LNCaP clone FGC (cell line): ENCODE results near the gene CTDSP1.

Experiments used
- DNase-seq: peaks from one replicate; pipeline ENCODE4 v3.0.0-alpha.2; 2011; ENCODE audit warnings: low read depth
- H3K4me3 ChIP-seq: 2 replicates; pipeline ENCODE4 v1.5.1; 2011; ENCODE audit warnings: mild to moderate bottlenecking, low read depth, low read length, control low read depth
- TF ChIP-seq, protein P1 (sequence below): IDR thresholded peaks from 2 replicates; pipeline ENCODE4 v1.5.1; 2012; ENCODE audit warnings: mild to moderate bottlenecking; ENCODE audit not compliant: control insufficient read depth, insufficient read depth; ENCODE audit errors: extremely low read depth

Gene CTDSP1

DNA sequence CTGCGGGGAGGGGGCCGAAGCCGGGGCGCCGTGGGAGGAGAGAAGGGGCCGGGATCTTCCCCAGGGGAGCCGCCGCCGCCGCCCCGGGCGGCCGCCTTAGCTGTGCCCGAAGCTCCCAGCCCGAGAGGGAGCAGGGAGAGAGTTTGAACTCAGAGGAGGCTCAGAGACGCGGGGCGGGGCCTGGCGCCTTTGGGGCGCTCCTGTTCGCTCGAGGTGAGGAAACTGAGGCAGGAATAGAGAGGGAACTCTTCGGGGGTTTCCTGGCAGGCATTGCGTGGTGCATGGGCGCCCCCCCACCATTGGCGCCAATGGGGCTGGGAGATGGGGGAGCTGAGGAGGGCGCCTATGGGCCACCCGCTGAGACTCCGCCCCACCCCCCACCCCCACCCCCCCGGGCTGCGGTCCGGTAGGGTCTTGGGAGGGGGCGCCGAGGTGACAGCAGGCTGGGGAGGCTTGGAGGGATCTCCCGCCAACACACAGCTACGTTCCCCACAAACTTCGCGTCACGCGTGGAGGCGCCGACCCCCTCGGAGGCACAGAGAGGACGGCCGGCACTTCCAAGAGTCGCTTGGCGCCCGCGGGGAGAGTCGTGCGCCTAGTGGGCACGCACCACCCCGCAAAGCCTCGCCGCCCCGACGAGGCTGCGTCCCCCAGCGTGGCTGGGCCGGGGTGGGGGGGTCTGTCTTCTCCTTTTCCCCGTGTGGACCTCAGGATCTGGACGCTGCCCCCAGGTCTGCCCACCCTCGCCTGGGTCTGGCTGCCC is 680 bp downstream of the CTDSP1 start:
- TF ChIP-seq, protein P1, sequence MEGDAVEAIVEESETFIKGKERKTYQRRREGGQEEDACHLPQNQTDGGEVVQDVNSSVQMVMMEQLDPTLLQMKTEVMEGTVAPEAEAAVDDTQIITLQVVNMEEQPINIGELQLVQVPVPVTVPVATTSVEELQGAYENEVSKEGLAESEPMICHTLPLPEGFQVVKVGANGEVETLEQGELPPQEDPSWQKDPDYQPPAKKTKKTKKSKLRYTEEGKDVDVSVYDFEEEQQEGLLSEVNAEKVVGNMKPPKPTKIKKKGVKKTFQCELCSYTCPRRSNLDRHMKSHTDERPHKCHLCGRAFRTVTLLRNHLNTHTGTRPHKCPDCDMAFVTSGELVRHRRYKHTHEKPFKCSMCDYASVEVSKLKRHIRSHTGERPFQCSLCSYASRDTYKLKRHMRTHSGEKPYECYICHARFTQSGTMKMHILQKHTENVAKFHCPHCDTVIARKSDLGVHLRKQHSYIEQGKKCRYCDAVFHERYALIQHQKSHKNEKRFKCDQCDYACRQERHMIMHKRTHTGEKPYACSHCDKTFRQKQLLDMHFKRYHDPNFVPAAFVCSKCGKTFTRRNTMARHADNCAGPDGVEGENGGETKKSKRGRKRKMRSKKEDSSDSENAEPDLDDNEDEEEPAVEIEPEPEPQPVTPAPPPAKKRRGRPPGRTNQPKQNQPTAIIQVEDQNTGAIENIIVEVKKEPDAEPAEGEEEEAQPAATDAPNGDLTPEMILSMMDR, result no peak
- no peak for DNase-seq
- H3K4me3 ChIP-seq, result peak overlapping the region; percentile 68

DNA sequence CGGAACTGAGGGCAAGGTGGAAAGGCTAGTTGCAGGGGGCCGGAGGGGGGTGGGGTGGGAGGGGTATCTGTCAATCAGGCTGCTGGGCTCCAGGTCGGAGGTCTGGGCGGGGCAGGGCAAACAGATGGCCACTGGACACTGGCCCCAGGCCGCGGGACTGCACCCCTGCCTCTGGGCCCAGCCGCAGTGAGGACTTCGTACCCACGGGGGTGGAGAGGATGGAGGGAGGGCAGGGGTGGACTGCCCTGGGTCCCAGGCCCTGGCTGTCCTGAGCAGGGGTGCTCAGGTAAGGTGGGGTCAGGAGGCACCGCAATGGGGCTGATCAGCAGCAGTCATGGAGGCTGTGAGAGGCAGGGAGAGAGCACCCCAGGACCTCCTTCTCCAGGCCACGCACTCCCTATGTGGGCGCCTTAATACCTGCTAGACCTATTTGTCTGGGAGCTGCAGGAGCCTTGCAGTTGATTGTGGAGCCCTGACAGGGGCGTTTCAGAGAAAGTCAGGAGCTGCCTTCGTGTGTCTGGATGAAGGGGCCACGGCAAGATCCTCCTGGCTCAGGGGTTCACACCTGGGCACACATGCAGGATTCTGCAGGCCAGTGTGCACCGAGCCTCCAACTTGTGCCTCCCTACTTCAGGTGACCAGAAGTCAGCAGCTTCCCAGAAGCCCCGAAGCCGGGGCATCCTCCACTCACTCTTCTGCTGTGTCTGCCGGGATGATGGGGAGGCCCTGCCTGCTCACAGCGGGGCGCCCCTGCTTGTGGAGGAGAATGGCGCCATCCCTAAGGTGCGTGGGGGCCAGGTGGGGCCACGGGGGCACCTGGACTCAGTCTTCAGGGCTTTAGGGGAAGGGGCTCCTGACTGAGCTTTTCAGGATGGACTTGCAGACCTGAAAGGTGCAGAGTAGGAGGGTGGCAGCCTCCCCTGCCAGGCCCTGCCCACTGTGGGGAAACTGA is 1.5 kb downstream of the CTDSP1 start:
- TF ChIP-seq, protein P1, result no peak
- DNase-seq, result no peak
- H3K4me3 ChIP-seq, result peak overlapping the region; percentile 68

DNA sequence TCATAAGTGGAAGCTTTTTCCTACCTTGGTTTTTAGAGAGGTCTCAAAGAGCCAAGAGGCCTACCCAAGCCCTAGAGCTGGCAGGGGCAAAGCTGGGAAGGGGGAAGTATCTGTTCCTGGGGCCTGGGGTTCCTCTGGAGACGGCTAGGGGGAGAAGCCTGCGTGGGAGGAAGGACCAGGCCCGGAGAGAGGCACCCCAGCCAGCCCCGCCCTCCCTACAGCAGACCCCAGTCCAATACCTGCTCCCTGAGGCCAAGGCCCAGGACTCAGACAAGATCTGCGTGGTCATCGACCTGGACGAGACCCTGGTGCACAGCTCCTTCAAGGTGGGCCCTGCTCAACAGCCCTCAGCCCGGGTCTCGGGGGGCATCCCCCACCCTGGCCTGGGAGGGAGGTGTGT is 2.2 kb downstream of the CTDSP1 start:
- H3K4me3 ChIP-seq, result no peak overlapping the region
- TF ChIP-seq, protein P1, result no peak
- DNase-seq, result no peak

- no peak for DNase-seq
- no peak overlapping the region for H3K4me3 ChIP-seq
- TF ChIP-seq, protein P1, result no peak
Measured at GRCh38 chr2:218402491-218402901, 2.8 kb downstream of the CTDSP1 start.

- TF ChIP-seq, protein P1, result no peak
- DNase-seq, result no peak
- no peak overlapping the region for H3K4me3 ChIP-seq
Measured at GRCh38 chr2:218402911-218403411, 3.3 kb downstream of the CTDSP1 start.

GRCh38 chr2:218403810-218404209 is 4.1 kb downstream of the CTDSP1 start:
- TF ChIP-seq, protein P1, result no peak
- DNase-seq, result no peak
- no peak overlapping the region for H3K4me3 ChIP-seq
